WTC11 (cell line): ENCODE measurements around the gene MAP1B. TPM values are rescaled to one million over a fixed set of nuclear protein-coding genes. Genes with fewer than 3 reads are reported as not detected.

ENCODE experiments used
- ATAC-seq: fragments of 200-7000 bp; cut with Tn5 transposase; 2 replicates; pipeline ENCODE4 v1.10.0; 2021; ENCODE audit warnings: mild to moderate bottlenecking, moderate library complexity
- CTCF ChIA-PET: fragments of 300-600 bp; sonication (Branson Sonifier 250); formaldehyde crosslinking; loops from one replicate; lab custom pipeline; 2021; ENCODE audit warnings: antibody characterized with exemption; lab: Charles Lee
- POLR2A ChIA-PET: fragments of 350-600 bp; sonication (Branson Sonifier 250); formaldehyde crosslinking; loops from one replicate; lab custom pipeline; 2021; ENCODE audit warnings: antibody characterized with exemption; lab: Charles Lee
- DNase-seq: peaks from one replicate; pipeline ENCODE4 v3.0.0; 2021; ENCODE audit warnings: low spot score
- H3K27ac Mint-ChIP-seq: 2 replicates; pipeline ENCODE4 v1.8.0; 2021; ENCODE audit warnings: mixed read lengths
- H3K27me3 Mint-ChIP-seq: 2 replicates; pipeline ENCODE4 v1.8.0; 2021; ENCODE audit warnings: low read depth, mild to moderate bottlenecking, moderate library complexity, mixed read lengths
- H3K36me3 Mint-ChIP-seq: 2 replicates; pipeline ENCODE4 v1.8.0; 2021; ENCODE audit warnings: mixed read lengths
- H3K4me1 Mint-ChIP-seq: 2 replicates; pipeline ENCODE4 v1.8.0; 2022; ENCODE audit warnings: mixed read lengths
- H3K4me3 Mint-ChIP-seq: 2 replicates; pipeline ENCODE4 v1.8.0; 2021; ENCODE audit warnings: mild to moderate bottlenecking, moderate library complexity, mixed read lengths
- H3K9me3 Mint-ChIP-seq: 2 replicates; pipeline ENCODE4 v1.8.0; 2021; ENCODE audit warnings: mixed read lengths
- ATF1 ChIP-seq: sonication (generic); formaldehyde crosslinking; IDR thresholded peaks from 2 replicates; pipeline ENCODE4 v1.8.1; 2023; ENCODE audit warnings: mild to moderate bottlenecking, moderate library complexity, missing genetic modification reagents
- CBFB ChIP-seq: sonication (generic); formaldehyde crosslinking; IDR thresholded peaks from 2 replicates; pipeline ENCODE4 v1.8.1; 2022; ENCODE audit warnings: mild to moderate bottlenecking, low read depth, missing genetic modification reagents
- CREB1 ChIP-seq: sonication (generic); formaldehyde crosslinking; IDR thresholded peaks from 2 replicates; pipeline ENCODE4 v1.8.0; 2023; ENCODE audit warnings: mild to moderate bottlenecking, missing genetic modification reagents
- FOXK1 ChIP-seq: sonication (generic); formaldehyde crosslinking; IDR thresholded peaks from 2 replicates; pipeline ENCODE4 v1.8.0; 2022; ENCODE audit warnings: mild to moderate bottlenecking, moderate library complexity, missing genetic modification reagents
- NFE2L1 ChIP-seq: sonication (generic); formaldehyde crosslinking; IDR thresholded peaks from 2 replicates; pipeline ENCODE4 v1.8.1; 2023; ENCODE audit warnings: missing genetic modification reagents
- RORB ChIP-seq: fragments of 250-450 bp; sonication (Bioruptor Pico); IDR thresholded peaks from 2 replicates; pipeline ENCODE4 v1.9.0; 2021; ENCODE audit warnings: mild to moderate bottlenecking
- SP1 ChIP-seq: sonication (generic); formaldehyde crosslinking; conservative IDR thresholded peaks from 2 replicates; pipeline ENCODE4 v1.8.1; 2022; ENCODE audit warnings: missing genetic modification reagents
- ZNF423 ChIP-seq: fragments of 250-450 bp; sonication (Bioruptor Pico); IDR thresholded peaks from 2 replicates; pipeline ENCODE4 v2.1.2; 2022; ENCODE audit warnings: mild to moderate bottlenecking, moderate library complexity
- ZNF671 ChIP-seq: fragments of 250-450 bp; sonication (Bioruptor Pico); IDR thresholded peaks from 2 replicates; pipeline ENCODE4 v1.8.0; 2021; ENCODE audit warnings: mild to moderate bottlenecking
- total RNA-seq: library from RNA; stranded (reverse); gene quantifications from 3 replicates; pipeline ENCODE4 v1.2.3, GENCODE V29; 2021
- TF ChIP-seq, protein P1 (sequence below): fragments of 250-450 bp; sonication (Bioruptor Pico); IDR thresholded peaks from 2 replicates; pipeline ENCODE4 v1.9.0; 2021; ENCODE audit warnings: moderate library complexity, mild to moderate bottlenecking, inconsistent platforms, borderline replicate concordance
- TF ChIP-seq, protein P2 (sequence below): sonication (generic); formaldehyde crosslinking; conservative IDR thresholded peaks from 2 replicates; pipeline ENCODE4 v1.8.1; 2022; ENCODE audit warnings: mild to moderate bottlenecking, missing genetic modification reagents
- TF ChIP-seq, protein P3 (sequence below): sonication (generic); formaldehyde crosslinking; IDR thresholded peaks from 2 replicates; pipeline ENCODE4 v1.8.1; 2023; ENCODE audit warnings: mild to moderate bottlenecking, missing genetic modification reagents
- TF ChIP-seq, protein P4 (sequence below): fragments of 250-450 bp; sonication (Bioruptor Pico); IDR thresholded peaks from 2 replicates; pipeline ENCODE4 v1.9.0; 2021; ENCODE audit warnings: mild to moderate bottlenecking
- TF ChIP-seq, protein P5 (sequence below): fragments of 200-600 bp; IDR thresholded peaks from 2 replicates; pipeline ENCODE4 v1.8.0; 2022; ENCODE audit warnings: antibody characterized with exemption
- TF ChIP-seq, protein P6 (sequence below): fragments of 250-450 bp; sonication (Bioruptor Pico); IDR thresholded peaks from 2 replicates; pipeline ENCODE4 v1.9.0; 2021; ENCODE audit warnings: mild to moderate bottlenecking, borderline replicate concordance
- TF ChIP-seq, protein P7 (sequence below): fragments of 250-450 bp; sonication (Bioruptor Pico); IDR thresholded peaks from 2 replicates; pipeline ENCODE4 v1.8.0; 2021; ENCODE audit warnings: mild to moderate bottlenecking

Gene MAP1B
- total RNA-seq, 1 experiment from 2014 or later: 95.0 TPM

DNA sequence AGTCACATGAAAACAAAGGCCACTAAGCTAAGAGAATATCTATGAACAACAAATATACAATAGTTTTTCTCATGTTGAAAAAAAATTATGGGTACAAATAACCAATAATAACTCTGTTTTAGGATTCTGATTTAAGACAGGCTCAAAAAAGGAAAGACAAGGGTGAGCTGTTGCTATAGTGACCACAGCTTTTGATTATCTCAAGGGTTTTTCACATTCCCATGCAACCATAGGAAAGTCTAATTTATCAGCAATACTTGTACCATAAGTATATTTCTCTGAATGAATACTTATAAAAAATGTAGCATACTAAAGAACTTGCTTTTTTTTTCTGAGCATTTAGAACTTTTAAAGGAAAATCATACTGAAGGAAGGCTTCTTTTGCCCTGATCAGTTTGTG, 144.7 kb downstream of the MAP1B start:
- TF ChIP-seq ATF1 (CRISPR knock-in tag) (no peak), SP1 (CRISPR knock-in tag) (no peak), ZNF671 (no peak)
- TF ChIP-seq, protein P1, sequence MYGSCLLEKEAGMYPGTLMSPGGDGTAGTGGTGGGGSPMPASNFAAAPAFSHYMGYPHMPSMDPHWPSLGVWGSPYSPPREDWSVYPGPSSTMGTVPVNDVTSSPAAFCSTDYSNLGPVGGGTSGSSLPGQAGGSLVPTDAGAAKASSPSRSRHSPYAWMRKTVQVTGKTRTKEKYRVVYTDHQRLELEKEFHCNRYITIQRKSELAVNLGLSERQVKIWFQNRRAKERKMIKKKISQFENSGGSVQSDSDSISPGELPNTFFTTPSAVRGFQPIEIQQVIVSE: no peak
- Mint-ChIP-seq H3K27ac (no peak overlapping the region), H3K27me3 (no peaks in the 10 kb centered on the region), H3K36me3 (no peaks in the 10 kb centered on the region; the same call in 1 of the 2 replicates), H3K4me1 (peaks cover 12% of the 10 kb centered on the region), H3K4me3 (no peak overlapping the region), H3K9me3 (no peaks in the 10 kb centered on the region)
- ATAC-seq (no peak), DNase-seq (no peak)
- ChIA-PET POLR2A (no interaction called here), CTCF (interaction anchor here (0.9 to 1.1 kb wide), 2 partner anchors 9 to 29 kb away, joined by 3 to 4 read pairs; no protein-coding TSS in a partner anchor)

DNA sequence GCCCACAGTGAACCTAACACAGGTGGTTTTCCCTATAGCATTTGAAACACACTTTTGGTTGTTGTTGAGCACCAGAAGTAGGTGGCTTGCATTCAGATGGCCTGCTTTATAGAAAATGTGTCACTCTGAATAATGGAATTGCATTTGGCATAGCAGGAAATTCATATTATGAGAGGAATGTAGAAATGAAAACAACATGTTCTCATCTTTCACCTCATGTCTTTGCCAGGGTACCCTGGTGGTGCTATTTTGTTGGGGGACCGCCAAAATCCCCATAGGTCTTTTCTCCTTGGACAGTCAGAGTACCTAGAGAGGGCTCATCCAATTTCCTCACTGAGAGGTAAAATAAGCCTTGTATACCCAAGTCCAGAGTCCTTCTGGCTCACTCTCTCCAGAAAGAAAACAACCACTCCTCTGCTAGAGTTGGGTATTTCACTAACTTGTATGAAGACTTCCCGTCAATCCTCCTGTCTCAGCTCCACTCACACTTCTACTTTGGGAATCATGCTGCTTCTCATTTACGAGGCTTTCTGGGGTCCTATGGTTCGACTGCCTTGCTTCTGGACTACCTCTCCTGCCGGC, 145.4 kb downstream of the MAP1B start:
- no peak for ATAC-seq
- no peak for TF ChIP-seq ZNF423
- no peak for TF ChIP-seq FOXK1 (CRISPR knock-in tag)
- TF ChIP-seq NFE2L1: no peak
- TF ChIP-seq CBFB: no peak
- TF ChIP-seq ZNF671: no peak
- TF ChIP-seq, protein P2, sequence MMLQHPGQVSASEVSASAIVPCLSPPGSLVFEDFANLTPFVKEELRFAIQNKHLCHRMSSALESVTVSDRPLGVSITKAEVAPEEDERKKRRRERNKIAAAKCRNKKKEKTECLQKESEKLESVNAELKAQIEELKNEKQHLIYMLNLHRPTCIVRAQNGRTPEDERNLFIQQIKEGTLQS (CRISPR knock-in tag): no peak
- TF ChIP-seq, protein P3, sequence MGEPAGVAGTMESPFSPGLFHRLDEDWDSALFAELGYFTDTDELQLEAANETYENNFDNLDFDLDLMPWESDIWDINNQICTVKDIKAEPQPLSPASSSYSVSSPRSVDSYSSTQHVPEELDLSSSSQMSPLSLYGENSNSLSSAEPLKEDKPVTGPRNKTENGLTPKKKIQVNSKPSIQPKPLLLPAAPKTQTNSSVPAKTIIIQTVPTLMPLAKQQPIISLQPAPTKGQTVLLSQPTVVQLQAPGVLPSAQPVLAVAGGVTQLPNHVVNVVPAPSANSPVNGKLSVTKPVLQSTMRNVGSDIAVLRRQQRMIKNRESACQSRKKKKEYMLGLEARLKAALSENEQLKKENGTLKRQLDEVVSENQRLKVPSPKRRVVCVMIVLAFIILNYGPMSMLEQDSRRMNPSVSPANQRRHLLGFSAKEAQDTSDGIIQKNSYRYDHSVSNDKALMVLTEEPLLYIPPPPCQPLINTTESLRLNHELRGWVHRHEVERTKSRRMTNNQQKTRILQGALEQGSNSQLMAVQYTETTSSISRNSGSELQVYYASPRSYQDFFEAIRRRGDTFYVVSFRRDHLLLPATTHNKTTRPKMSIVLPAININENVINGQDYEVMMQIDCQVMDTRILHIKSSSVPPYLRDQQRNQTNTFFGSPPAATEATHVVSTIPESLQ: no peak
- TF ChIP-seq CREB1: no peak
- TF ChIP-seq, protein P4, sequence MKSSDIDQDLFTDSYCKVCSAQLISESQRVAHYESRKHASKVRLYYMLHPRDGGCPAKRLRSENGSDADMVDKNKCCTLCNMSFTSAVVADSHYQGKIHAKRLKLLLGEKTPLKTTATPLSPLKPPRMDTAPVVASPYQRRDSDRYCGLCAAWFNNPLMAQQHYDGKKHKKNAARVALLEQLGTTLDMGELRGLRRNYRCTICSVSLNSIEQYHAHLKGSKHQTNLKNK (CRISPR knock-in tag): no peak
- no peak for TF ChIP-seq RORB (CRISPR knock-in tag)
- TF ChIP-seq, protein P5, sequence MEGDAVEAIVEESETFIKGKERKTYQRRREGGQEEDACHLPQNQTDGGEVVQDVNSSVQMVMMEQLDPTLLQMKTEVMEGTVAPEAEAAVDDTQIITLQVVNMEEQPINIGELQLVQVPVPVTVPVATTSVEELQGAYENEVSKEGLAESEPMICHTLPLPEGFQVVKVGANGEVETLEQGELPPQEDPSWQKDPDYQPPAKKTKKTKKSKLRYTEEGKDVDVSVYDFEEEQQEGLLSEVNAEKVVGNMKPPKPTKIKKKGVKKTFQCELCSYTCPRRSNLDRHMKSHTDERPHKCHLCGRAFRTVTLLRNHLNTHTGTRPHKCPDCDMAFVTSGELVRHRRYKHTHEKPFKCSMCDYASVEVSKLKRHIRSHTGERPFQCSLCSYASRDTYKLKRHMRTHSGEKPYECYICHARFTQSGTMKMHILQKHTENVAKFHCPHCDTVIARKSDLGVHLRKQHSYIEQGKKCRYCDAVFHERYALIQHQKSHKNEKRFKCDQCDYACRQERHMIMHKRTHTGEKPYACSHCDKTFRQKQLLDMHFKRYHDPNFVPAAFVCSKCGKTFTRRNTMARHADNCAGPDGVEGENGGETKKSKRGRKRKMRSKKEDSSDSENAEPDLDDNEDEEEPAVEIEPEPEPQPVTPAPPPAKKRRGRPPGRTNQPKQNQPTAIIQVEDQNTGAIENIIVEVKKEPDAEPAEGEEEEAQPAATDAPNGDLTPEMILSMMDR: no peak
- Mint-ChIP-seq H3K36me3 (no peaks in the 10 kb centered on the region; the same call in 1 of the 2 replicates), H3K27ac (no peak overlapping the region), H3K9me3 (no peaks in the 10 kb centered on the region), H3K4me3 (no peak overlapping the region), H3K4me1 (peaks cover 9% of the 10 kb centered on the region), H3K27me3 (no peaks in the 10 kb centered on the region)
- ChIA-PET POLR2A (no interaction called here), CTCF (no interaction called here)
- no peak for DNase-seq

DNA sequence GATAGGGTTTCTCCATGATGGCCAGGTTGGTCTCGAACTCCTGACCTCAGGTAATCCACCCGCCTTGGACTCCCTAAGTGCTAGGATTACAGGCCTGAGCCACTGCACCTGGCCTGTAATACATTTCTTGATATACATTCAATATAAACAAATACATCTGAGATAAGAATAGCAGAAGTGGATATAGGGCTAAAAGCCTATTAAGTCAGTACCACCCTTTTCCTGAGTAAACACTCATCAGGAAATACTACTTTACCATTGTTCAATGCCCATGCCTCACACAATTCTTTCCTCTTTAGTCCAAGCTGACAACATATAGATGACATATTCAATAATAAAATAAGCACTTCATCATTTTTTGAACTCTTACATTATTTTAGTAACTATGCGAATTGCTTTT, 148.0 kb downstream of the MAP1B start:
- Mint-ChIP-seq H3K4me3 (no peak overlapping the region), H3K36me3 (peaks cover 5% of the 10 kb centered on the region; the same call in 1 of the 2 replicates), H3K27ac (no peak overlapping the region), H3K27me3 (no peaks in the 10 kb centered on the region), H3K4me1 (no peaks in the 10 kb centered on the region), H3K9me3 (peaks cover 7% of the 10 kb centered on the region)
- TF ChIP-seq, protein P6, sequence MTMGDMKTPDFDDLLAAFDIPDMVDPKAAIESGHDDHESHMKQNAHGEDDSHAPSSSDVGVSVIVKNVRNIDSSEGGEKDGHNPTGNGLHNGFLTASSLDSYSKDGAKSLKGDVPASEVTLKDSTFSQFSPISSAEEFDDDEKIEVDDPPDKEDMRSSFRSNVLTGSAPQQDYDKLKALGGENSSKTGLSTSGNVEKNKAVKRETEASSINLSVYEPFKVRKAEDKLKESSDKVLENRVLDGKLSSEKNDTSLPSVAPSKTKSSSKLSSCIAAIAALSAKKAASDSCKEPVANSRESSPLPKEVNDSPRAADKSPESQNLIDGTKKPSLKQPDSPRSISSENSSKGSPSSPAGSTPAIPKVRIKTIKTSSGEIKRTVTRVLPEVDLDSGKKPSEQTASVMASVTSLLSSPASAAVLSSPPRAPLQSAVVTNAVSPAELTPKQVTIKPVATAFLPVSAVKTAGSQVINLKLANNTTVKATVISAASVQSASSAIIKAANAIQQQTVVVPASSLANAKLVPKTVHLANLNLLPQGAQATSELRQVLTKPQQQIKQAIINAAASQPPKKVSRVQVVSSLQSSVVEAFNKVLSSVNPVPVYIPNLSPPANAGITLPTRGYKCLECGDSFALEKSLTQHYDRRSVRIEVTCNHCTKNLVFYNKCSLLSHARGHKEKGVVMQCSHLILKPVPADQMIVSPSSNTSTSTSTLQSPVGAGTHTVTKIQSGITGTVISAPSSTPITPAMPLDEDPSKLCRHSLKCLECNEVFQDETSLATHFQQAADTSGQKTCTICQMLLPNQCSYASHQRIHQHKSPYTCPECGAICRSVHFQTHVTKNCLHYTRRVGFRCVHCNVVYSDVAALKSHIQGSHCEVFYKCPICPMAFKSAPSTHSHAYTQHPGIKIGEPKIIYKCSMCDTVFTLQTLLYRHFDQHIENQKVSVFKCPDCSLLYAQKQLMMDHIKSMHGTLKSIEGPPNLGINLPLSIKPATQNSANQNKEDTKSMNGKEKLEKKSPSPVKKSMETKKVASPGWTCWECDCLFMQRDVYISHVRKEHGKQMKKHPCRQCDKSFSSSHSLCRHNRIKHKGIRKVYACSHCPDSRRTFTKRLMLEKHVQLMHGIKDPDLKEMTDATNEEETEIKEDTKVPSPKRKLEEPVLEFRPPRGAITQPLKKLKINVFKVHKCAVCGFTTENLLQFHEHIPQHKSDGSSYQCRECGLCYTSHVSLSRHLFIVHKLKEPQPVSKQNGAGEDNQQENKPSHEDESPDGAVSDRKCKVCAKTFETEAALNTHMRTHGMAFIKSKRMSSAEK (CRISPR knock-in tag): no peak
- TF ChIP-seq, protein P7, sequence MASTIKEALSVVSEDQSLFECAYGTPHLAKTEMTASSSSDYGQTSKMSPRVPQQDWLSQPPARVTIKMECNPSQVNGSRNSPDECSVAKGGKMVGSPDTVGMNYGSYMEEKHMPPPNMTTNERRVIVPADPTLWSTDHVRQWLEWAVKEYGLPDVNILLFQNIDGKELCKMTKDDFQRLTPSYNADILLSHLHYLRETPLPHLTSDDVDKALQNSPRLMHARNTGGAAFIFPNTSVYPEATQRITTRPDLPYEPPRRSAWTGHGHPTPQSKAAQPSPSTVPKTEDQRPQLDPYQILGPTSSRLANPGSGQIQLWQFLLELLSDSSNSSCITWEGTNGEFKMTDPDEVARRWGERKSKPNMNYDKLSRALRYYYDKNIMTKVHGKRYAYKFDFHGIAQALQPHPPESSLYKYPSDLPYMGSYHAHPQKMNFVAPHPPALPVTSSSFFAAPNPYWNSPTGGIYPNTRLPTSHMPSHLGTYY: no peak
- DNase-seq: no peak
- ChIA-PET POLR2A (no interaction called here), CTCF (no interaction called here)
- ATAC-seq: no peak
